Endothelial cell of umbilical vein (primary cell): Measurements from ENCODE around the gene DAPK2. TPM values are rescaled to one million over a fixed set of nuclear protein-coding genes. Genes with fewer than 3 reads are reported as not detected.

Experiments
- BruUV-seq: library from RNA; stranded (reverse); fragments of 400-500 nt; replicated peaks from 2 replicates; lab custom pipeline; 2021; lab: Mats Ljungman, UMichigan
- CTCF ChIA-PET: fragments of 300-600, 350-600 bp; sonication (Branson Sonifier 250); formaldehyde crosslinking; loops from one replicate; lab custom pipeline; 2021; ENCODE audit warnings: antibody characterized with exemption, inconsistent platforms; lab: Charles Lee
- POLR2A ChIA-PET: fragments of 300-600, 350-600 bp; sonication (Branson Sonifier 250); formaldehyde crosslinking; loops from one replicate; lab custom pipeline; 2021; ENCODE audit warnings: antibody characterized with exemption, inconsistent platforms; lab: Charles Lee
- DNase-seq: peaks from one replicate; pipeline ENCODE4 v3.0.0-alpha.2; 2011; ENCODE audit warnings: low read depth, low spot score
- FAIRE-seq: peaks from 2 replicates; lab custom pipeline; 2011; peaks lifted over from hg19 to GRCh38; lab: Jason Lieb, UNC
- H2AFZ ChIP-seq: 2 replicates; pipeline ENCODE4 v1.6.0; 2012; ENCODE audit warnings: low read depth, low read length, control low read depth, inconsistent platforms
- H3K27ac ChIP-seq: 2 replicates; pipeline ENCODE4 v1.5.1; 2011; ENCODE audit warnings: low read depth, mild to moderate bottlenecking, control low read depth, low read length, moderate library complexity; ENCODE audit not compliant: insufficient read depth
- H3K27me3 ChIP-seq, 2 experiments: 2 replicates each; pipeline versions ENCODE4 v1.6.0 to v1.6.1; 2011; ENCODE audit warnings: low read length in 2 of 2, mixed read lengths in 1 of 2; ENCODE audit not compliant: control insufficient read depth in 2 of 2, insufficient read depth in 2 of 2
- H3K36me3 ChIP-seq, 2 experiments: 2 replicates in 1 of 2; 3 replicates in 1 of 2; pipeline ENCODE4 v1.5.1; 2011; ENCODE audit warnings: low read length in 2 of 2, mild to moderate bottlenecking in 1 of 2, moderate library complexity in 1 of 2; ENCODE audit not compliant: control insufficient read depth in 2 of 2, insufficient read depth in 2 of 2; ENCODE audit errors: extremely low read depth in 1 of 2
- H3K4me1 ChIP-seq: 3 replicates; pipeline ENCODE4 v1.5.1; 2011; ENCODE audit warnings: mild to moderate bottlenecking, low read length; ENCODE audit not compliant: control insufficient read depth, insufficient read depth; ENCODE audit errors: extremely low read depth
- H3K4me2 ChIP-seq: 2 replicates; pipeline ENCODE4 v1.6.1; 2011; ENCODE audit warnings: low read length, control low read depth, mixed read lengths; ENCODE audit not compliant: insufficient read depth
- H3K4me3 ChIP-seq, 3 experiments: fragments of 200-600 bp in 1 of 3; sonication (generic), shearing (Covaris generic) in 1 of 3; replicated peaks in 1 of 3; 2 replicates each; pipeline ENCODE4 v1.5.1; 2011 to 2016; ENCODE audit warnings: control low read depth in 3 of 3, low read length in 3 of 3, mild to moderate bottlenecking in 2 of 3, inconsistent platforms in 1 of 3, low read depth in 1 of 3, moderate library complexity in 1 of 3; ENCODE audit not compliant: insufficient read depth in 1 of 3
- H3K79me2 ChIP-seq: 2 replicates; pipeline ENCODE4 v1.6.0; 2012; ENCODE audit warnings: low read length, inconsistent platforms; ENCODE audit not compliant: control insufficient read depth, insufficient read depth
- H3K9ac ChIP-seq: replicated peaks from 2 replicates; pipeline ENCODE3; 2011; ENCODE audit warnings: low read length, control low read depth; ENCODE audit not compliant: insufficient read depth; ENCODE audit errors: extremely low read depth
- H3K9me1 ChIP-seq: replicated peaks from 3 replicates; pipeline ENCODE4 v1.6.0; 2011; ENCODE audit warnings: mild to moderate bottlenecking, low read length; ENCODE audit not compliant: control insufficient read depth, insufficient read depth; ENCODE audit errors: extremely low read depth
- H3K9me3 ChIP-seq: replicated peaks from 2 replicates; pipeline ENCODE4 v1.5.1; 2012; ENCODE audit warnings: low read length, inconsistent platforms; ENCODE audit not compliant: control insufficient read depth, insufficient read depth
- H4K20me1 ChIP-seq: replicated peaks from 2 replicates; pipeline ENCODE3; 2011; ENCODE audit warnings: mild to moderate bottlenecking, low read length; ENCODE audit not compliant: control insufficient read depth, insufficient read depth; ENCODE audit errors: extremely low read depth
- CTCF ChIP-seq, 2 donors: IDR thresholded peaks; 1 replicate in 1 of 2; 2 replicates in 1 of 2; pipeline ENCODE4 v1.5.1; 2011; ENCODE audit warnings: low read length in 2 of 2, mild to moderate bottlenecking in 2 of 2, moderate library complexity in 2 of 2, control low read depth in 1 of 2, inconsistent platforms in 1 of 2, low read depth in 1 of 2; ENCODE audit not compliant: insufficient read depth in 1 of 2; ENCODE audit errors: extremely low read depth in 1 of 2
- EZH2 ChIP-seq: IDR thresholded peaks from 2 replicates; pipeline ENCODE4 v1.6.1; 2012; ENCODE audit warnings: borderline replicate concordance, low read depth, mild to moderate bottlenecking, moderate library complexity, low read length, inconsistent platforms; ENCODE audit not compliant: severe bottlenecking
- FOS ChIP-seq: IDR thresholded peaks from 2 replicates; pipeline ENCODE4 v1.6.1; 2011; ENCODE audit warnings: mild to moderate bottlenecking, low read length, moderate library complexity, borderline replicate concordance; ENCODE audit not compliant: insufficient read depth
- GATA2 ChIP-seq: IDR thresholded peaks from 2 replicates; pipeline ENCODE4 v1.7.0; 2011; ENCODE audit warnings: low read depth, mild to moderate bottlenecking, moderate library complexity, mixed read lengths, low read length; ENCODE audit not compliant: insufficient read length, insufficient read depth
- JUN ChIP-seq: IDR thresholded peaks from 2 replicates; pipeline ENCODE4 v1.6.1; 2011; ENCODE audit warnings: borderline replicate concordance, low read depth; ENCODE audit not compliant: insufficient read length, insufficient read depth
- MYC ChIP-seq: IDR thresholded peaks from one replicate; pipeline ENCODE4 v1.6.1; 2011; ENCODE audit warnings: mild to moderate bottlenecking, low read depth, low read length
- POLR2A ChIP-seq: IDR thresholded peaks from 2 replicates; pipeline ENCODE4 v1.6.1; 2012; ENCODE audit warnings: low read depth, mild to moderate bottlenecking, control low read depth, low read length
- POLR2AphosphoS5 ChIP-seq: IDR thresholded peaks from 2 replicates; pipeline ENCODE4 v1.6.1; 2012; ENCODE audit warnings: low read depth, mild to moderate bottlenecking, control low read depth, low read length, moderate library complexity; ENCODE audit not compliant: insufficient read depth
- dilution Hi-C: fragments of 300-500 bp; cut with MboI; formaldehyde crosslinking; loops from one replicate; pipeline ENCODE4 v1.15.0; 2019; ENCODE audit warnings: low sequenced_read_pairs; ENCODE audit not compliant: extremely low pct_ligation_motif_present
- intact Hi-C: fragments of 100-400 bp; cut with micrococcal nuclease; formaldehyde crosslinking; loops from one replicate; pipeline ENCODE4 v1.10.0; 2022
- polyA plus RNA-seq, 4 experiments: library from polyadenylated mRNA; depleted of rRNA in 3 of 4; stranded (reverse) in 3 of 4; unstranded in 1 of 4; fragments of >200 nt; gene quantifications; 2 replicates each; pipeline versions ENCODE4 v1.2.1 to v1.2.3, GENCODE V29; 2011 to 2012; ENCODE audit warnings: missing spikeins in 1 of 4
- total RNA-seq: library from RNA; stranded (reverse); gene quantifications from 2 replicates; pipeline ENCODE4 v1.2.3, GENCODE V29; 2021
- TF ChIP-seq, protein P1 (sequence below): IDR thresholded peaks from 2 replicates; pipeline ENCODE4 v1.6.1; 2011; ENCODE audit not compliant: insufficient read depth, insufficient read length

Gene DAPK2
- total and polyA plus RNA-seq, 2 donors (not counting 3 experiments of a cell fraction or from before 2014, with no cell fraction given), result 2.8 to 6.7 TPM

DNA sequence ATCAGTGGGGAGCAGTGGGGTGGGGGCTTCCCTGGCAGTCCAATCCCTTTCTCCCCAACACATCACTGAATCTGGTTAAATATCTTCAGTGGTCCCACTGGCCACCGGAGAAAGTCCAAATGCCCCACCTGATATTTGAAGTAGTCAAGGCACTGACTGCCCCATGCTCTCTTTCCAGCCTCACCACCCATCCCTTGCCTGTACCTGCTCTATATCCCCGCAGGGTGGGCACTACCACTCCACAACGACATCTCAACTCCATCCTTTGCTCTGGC, 101.7 kb downstream of the DAPK2 start:
- intact Hi-C loops, result loop anchor here (5.0 kb wide), 1 partner anchor 37 kb away; no protein-coding TSS in a partner anchor
- CTCF ChIA-PET, result interaction anchor here (0.8 to 4.8 kb wide), 16 partner anchors 10 to 189 kb away, joined by 3 to 38 read pairs (median 5); partner anchors contain the start of gene DAPK2

More for the DNA sequence above, 101.7 kb downstream of the DAPK2 start:
- Histone ChIP-seq H3K9me1 (no peaks in the 10 kb centered on the region), H3K79me2 (no peaks in the 10 kb centered on the region), H3K9me3 (no peaks in the 10 kb centered on the region), H3K4me2 (no peak overlapping the region), H2AFZ (no peak overlapping the region), H3K27me3 (no peaks in the 10 kb centered on the region), H3K9ac (no peak overlapping the region), H3K4me1 (peaks cover 13% of the 10 kb centered on the region), H3K36me3 (no peaks in the 10 kb centered on the region), H4K20me1 (no peaks in the 10 kb centered on the region), H3K4me3 (no peak overlapping the region), H3K27ac (no peak overlapping the region)
- FAIRE-seq (no peak), DNase-seq (no peak)
- dilution Hi-C loops, result no loop called here
- TF ChIP-seq GATA2 (no peak), POLR2A (no peak), JUN (no peak), FOS (no peak), EZH2 (no peak), MYC (no peak), CTCF (IDR thresholded peaks at IDR 0.05; ENCODE audit: extremely low read depth in 1 of 2, insufficient read depth in 1 of 2, low read depth in 1 of 2, low read length in 2 of 2) (no peak), POLR2AphosphoS5 (no peak)
- TF ChIP-seq, protein P1, sequence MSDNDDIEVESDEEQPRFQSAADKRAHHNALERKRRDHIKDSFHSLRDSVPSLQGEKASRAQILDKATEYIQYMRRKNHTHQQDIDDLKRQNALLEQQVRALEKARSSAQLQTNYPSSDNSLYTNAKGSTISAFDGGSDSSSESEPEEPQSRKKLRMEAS, result no peak
- no TSS peak for BruUV-seq
- POLR2A ChIA-PET, result no interaction called here
